HepG2 (cell line): ENCODE measurements around the gene ATP6V0A1. TPM values are rescaled to one million over a fixed set of nuclear protein-coding genes. Genes with fewer than 3 reads are reported as not detected.

Experiments used
- CREB1 ChIP-seq, 2 experiments: fragments of 450-650 bp in 1 of 2; IDR thresholded peaks; 2 replicates each; pipeline ENCODE4 v1.6.1; 2016 to 2017; ENCODE audit warnings: control low read depth in 1 of 2, mild to moderate bottlenecking in 1 of 2, missing compliant biosample characterization in 1 of 2, missing genetic modification characterization in 1 of 2
- DPF2 ChIP-seq: sonication (generic); formaldehyde crosslinking; IDR thresholded peaks from 2 replicates; pipeline ENCODE4 v1.4.0; 2020; ENCODE audit warnings: mild to moderate bottlenecking, low read depth, missing genetic modification reagents, borderline replicate concordance
- ETV6 ChIP-seq: sonication (generic); formaldehyde crosslinking; conservative IDR thresholded peaks from 2 replicates; pipeline ENCODE4 v1.4.0; 2020; ENCODE audit warnings: missing genetic modification reagents
- FOXC1 ChIP-seq: sonication (generic); formaldehyde crosslinking; IDR thresholded peaks from 2 replicates; pipeline ENCODE4 v1.8.0; 2022; ENCODE audit warnings: mild to moderate bottlenecking, missing genetic modification reagents, borderline replicate concordance
- JUND ChIP-seq: sonication (generic); formaldehyde crosslinking; IDR thresholded peaks from 2 replicates; pipeline ENCODE4 v1.8.0; 2022; ENCODE audit warnings: mild to moderate bottlenecking, missing genetic modification reagents
- MEIS2 ChIP-seq: sonication (generic); formaldehyde crosslinking; IDR thresholded peaks from 2 replicates; pipeline ENCODE4 v1.9.0; 2021; ENCODE audit warnings: mild to moderate bottlenecking, missing genetic modification reagents
- NFE2L1 ChIP-seq: sonication (generic); formaldehyde crosslinking; IDR thresholded peaks from 2 replicates; pipeline ENCODE4 v1.4.0; 2020; ENCODE audit warnings: missing genetic modification reagents, mild to moderate bottlenecking, borderline replicate concordance
- PAWR ChIP-seq: sonication (generic); formaldehyde crosslinking; IDR thresholded peaks from 2 replicates; pipeline ENCODE4 v1.4.0; 2020; ENCODE audit warnings: missing genetic modification reagents, mild to moderate bottlenecking, borderline replicate concordance
- TAF15 ChIP-seq: fragments of 200-400 bp; formaldehyde crosslinking; IDR thresholded peaks from one replicate; pipeline ENCODE4 v1.6.1; 2018; ENCODE audit warnings: mild to moderate bottlenecking, low read depth, low read length; ENCODE audit not compliant: poor library complexity, severe bottlenecking
- THYN1 ChIP-seq: sonication (generic); formaldehyde crosslinking; IDR thresholded peaks from 2 replicates; pipeline ENCODE4 v1.8.1; 2023; ENCODE audit warnings: low read depth, mild to moderate bottlenecking, moderate library complexity, missing genetic modification reagents, borderline replicate concordance
- ZNF281 ChIP-seq: sonication (generic); formaldehyde crosslinking; IDR thresholded peaks from 2 replicates; pipeline ENCODE4 v1.4.0; 2020; ENCODE audit warnings: missing genetic modification reagents, borderline replicate concordance
- ZNF282 ChIP-seq: fragments of 450-650 bp; IDR thresholded peaks from 2 replicates; pipeline ENCODE4 v1.6.1; 2018; ENCODE audit not compliant: partially characterized antibody
- ZNF317 ChIP-seq: sonication (generic); formaldehyde crosslinking; IDR thresholded peaks from 2 replicates; pipeline ENCODE4 v1.5.0; 2020; ENCODE audit warnings: mild to moderate bottlenecking, missing genetic modification reagents
- ZNF33A ChIP-seq: sonication (generic); formaldehyde crosslinking; IDR thresholded peaks from 2 replicates; pipeline ENCODE4 v1.5.1; 2020; ENCODE audit warnings: missing genetic modification reagents, mild to moderate bottlenecking, moderate library complexity, borderline replicate concordance
- ZNF34 ChIP-seq: sonication (generic); formaldehyde crosslinking; IDR thresholded peaks from 2 replicates; pipeline ENCODE4 v1.4.0; 2020; ENCODE audit warnings: mild to moderate bottlenecking, missing genetic modification reagents, borderline replicate concordance
- ZNF382 ChIP-seq: sonication (generic); formaldehyde crosslinking; IDR thresholded peaks from 2 replicates; pipeline ENCODE4 v1.5.0; 2020; ENCODE audit warnings: missing genetic modification reagents, mild to moderate bottlenecking, borderline replicate concordance
- ZNF431 ChIP-seq: sonication (generic); formaldehyde crosslinking; IDR thresholded peaks from 2 replicates; pipeline ENCODE4 v1.9.0; 2022; ENCODE audit warnings: missing genetic modification reagents, low read depth, mild to moderate bottlenecking, borderline replicate concordance
- ZNF503 ChIP-seq: sonication (generic); formaldehyde crosslinking; IDR thresholded peaks from 2 replicates; pipeline ENCODE4 v1.4.0; 2020; ENCODE audit warnings: missing genetic modification reagents
- ZNF7 ChIP-seq: IDR thresholded peaks from 2 replicates; pipeline ENCODE4 v1.6.1; 2016; ENCODE audit warnings: missing biosample characterization, missing genetic modification reagents
- ZNF781 ChIP-seq: sonication (generic); formaldehyde crosslinking; IDR thresholded peaks from 2 replicates; pipeline ENCODE4 v1.5.1; 2020; ENCODE audit warnings: borderline replicate concordance, mild to moderate bottlenecking, missing genetic modification reagents; ENCODE audit errors: not compliant biosample characterization
- ZNF841 ChIP-seq: sonication (generic); formaldehyde crosslinking; IDR thresholded peaks from 2 replicates; pipeline ENCODE4 v1.8.1; 2023; ENCODE audit warnings: missing genetic modification reagents, borderline replicate concordance
- ZSCAN25 ChIP-seq: sonication (generic); formaldehyde crosslinking; IDR thresholded peaks from 2 replicates; pipeline ENCODE4 v1.8.0; 2022; ENCODE audit warnings: mild to moderate bottlenecking, missing genetic modification reagents
- polyA plus RNA-seq, 8 experiments: library from polyadenylated mRNA; depleted of rRNA in 3 of 8; stranded (reverse) in 7 of 8; unstranded in 1 of 8; fragments of >200 nt; fragmentation: Illumina TruSeq in 4 of 8; extraction: Trizol in 4 of 8; gene quantifications; 2 replicates each; pipeline versions ENCODE4 v1.2.1 to v1.2.3, GENCODE V29; 2011 to 2016; ENCODE audit warnings: low read depth in 4 of 8, missing spikeins in 1 of 8, mixed read lengths in 1 of 8; ENCODE audit not compliant: insufficient read depth in 1 of 8
- total RNA-seq, 5 experiments: library from RNA; depleted of rRNA; stranded (reverse); fragments of >200 nt; fragmentation: Illumina TruSeq; extraction: Trizol; gene quantifications; 2 replicates each; pipeline ENCODE4 v1.2.3, GENCODE V29; 2016; ENCODE audit warnings: low read depth in 1 of 5
- TF ChIP-seq, protein P1 (sequence below): IDR thresholded peaks from 2 replicates; pipeline ENCODE4 v1.6.1; 2012; ENCODE audit warnings: low read length, improper control_type of control experiment

ATP6V0A1 gene
- total and polyA plus RNA-seq, 2 of the 13 experiments (the other 11 are each of a cell fraction or from before 2014, with no cell fraction given), result 27.9 to 54.1 TPM

DNA sequence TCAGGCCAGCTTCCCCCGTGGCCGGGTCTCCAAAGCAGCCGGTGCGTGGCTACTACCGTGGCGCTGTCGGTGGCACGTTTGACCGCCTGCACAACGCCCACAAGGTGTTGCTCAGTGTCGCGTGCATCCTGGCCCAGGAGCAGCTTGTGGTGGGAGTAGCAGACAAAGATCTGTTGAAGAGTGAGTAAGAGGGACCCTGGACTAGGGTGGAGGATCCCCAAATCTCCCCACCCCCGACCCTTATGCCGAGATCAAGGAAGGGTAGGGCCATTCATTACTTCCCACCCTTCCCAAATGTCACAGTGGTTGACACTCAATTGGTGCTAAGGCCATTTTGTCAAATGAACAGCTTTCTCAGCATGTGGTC lies 104.4 kb downstream of the ATP6V0A1 start (continued):
- TF ChIP-seq ZNF503 (CRISPR knock-in tag) (no peak; the same call in 1 of the 2 replicates), JUND (CRISPR knock-in tag) (no peak; the same call in 1 of the 2 replicates), ZNF841 (CRISPR knock-in tag) (no peak), CREB1 (IDR thresholded peaks at IDR 0.05) (no peak), CREB1 (CRISPR knock-in tag; IDR thresholded peaks at IDR 0.05) (no peak), ZNF34 (CRISPR knock-in tag) (no peak), ZNF317 (CRISPR knock-in tag) (no peak), ZNF382 (CRISPR knock-in tag) (no peak), ZNF282 (no peak), PAWR (no peak), FOXC1 (CRISPR knock-in tag) (no peak), ZNF431 (CRISPR knock-in tag) (no peak), MEIS2 (CRISPR knock-in tag) (no peak), DPF2 (CRISPR knock-in tag) (no peak), ETV6 (CRISPR knock-in tag) (no peak), ZSCAN25 (CRISPR knock-in tag) (no peak), NFE2L1 (CRISPR knock-in tag) (no peak), ZNF281 (CRISPR knock-in tag) (no peak), THYN1 (CRISPR knock-in tag) (no peak), TAF15 (no peak), ZNF781 (CRISPR knock-in tag) (no peak), ZNF7 (0 out of 2 replicates have a peak, but pooled peaks have one; percentile 0), ZNF33A (CRISPR knock-in tag) (no peak)
- TF ChIP-seq, protein P1, sequence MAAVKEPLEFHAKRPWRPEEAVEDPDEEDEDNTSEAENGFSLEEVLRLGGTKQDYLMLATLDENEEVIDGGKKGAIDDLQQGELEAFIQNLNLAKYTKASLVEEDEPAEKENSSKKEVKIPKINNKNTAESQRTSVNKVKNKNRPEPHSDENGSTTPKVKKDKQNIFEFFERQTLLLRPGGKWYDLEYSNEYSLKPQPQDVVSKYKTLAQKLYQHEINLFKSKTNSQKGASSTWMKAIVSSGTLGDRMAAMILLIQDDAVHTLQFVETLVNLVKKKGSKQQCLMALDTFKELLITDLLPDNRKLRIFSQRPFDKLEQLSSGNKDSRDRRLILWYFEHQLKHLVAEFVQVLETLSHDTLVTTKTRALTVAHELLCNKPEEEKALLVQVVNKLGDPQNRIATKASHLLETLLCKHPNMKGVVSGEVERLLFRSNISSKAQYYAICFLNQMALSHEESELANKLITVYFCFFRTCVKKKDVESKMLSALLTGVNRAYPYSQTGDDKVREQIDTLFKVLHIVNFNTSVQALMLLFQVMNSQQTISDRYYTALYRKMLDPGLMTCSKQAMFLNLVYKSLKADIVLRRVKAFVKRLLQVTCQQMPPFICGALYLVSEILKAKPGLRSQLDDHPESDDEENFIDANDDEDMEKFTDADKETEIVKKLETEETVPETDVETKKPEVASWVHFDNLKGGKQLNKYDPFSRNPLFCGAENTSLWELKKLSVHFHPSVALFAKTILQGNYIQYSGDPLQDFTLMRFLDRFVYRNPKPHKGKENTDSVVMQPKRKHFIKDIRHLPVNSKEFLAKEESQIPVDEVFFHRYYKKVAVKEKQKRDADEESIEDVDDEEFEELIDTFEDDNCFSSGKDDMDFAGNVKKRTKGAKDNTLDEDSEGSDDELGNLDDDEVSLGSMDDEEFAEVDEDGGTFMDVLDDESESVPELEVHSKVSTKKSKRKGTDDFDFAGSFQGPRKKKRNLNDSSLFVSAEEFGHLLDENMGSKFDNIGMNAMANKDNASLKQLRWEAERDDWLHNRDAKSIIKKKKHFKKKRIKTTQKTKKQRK, result no peak
